HepG2 (cell line): ENCODE data around the gene UPK1B. TPM values are rescaled to one million over a fixed set of nuclear protein-coding genes. Genes with fewer than 3 reads are reported as not detected.

Experiments used
- ATAC-seq: fragments of 200-7000 bp; cut with Tn5 transposase; 3 replicates; pipeline ENCODE4 v1.9.1; 2020; ENCODE audit warnings: mild to moderate bottlenecking, moderate library complexity
- BruUV-seq: library from RNA; stranded (reverse); fragments of 400-500 nt; replicated peaks from 2 replicates; lab custom pipeline; 2021; lab: Mats Ljungman, UMichigan
- CTCF ChIA-PET: fragments of 300-600 bp; formaldehyde crosslinking; extraction: SDS; loops from one replicate; lab custom pipeline; 2021; ENCODE audit warnings: low total read pairs, inconsistent platforms, low intra/inter-chr PET ratio; lab: Yijun Ruan, JAX
- POLR2A ChIA-PET: fragments of 350-600 bp; sonication (Branson Sonifier 250); formaldehyde crosslinking; loops from one replicate; lab custom pipeline; 2020; ENCODE audit warnings: antibody characterized with exemption, inconsistent platforms; lab: Yijun Ruan, JAX
- DNase-seq: peaks from one replicate; pipeline ENCODE4 v3.0.0-alpha.2; 2015; ENCODE audit warnings: low spot score
- FAIRE-seq: peaks from 3 replicates; lab custom pipeline; 2011; peaks lifted over from hg19 to GRCh38; lab: Jason Lieb, UNC
- H2AFZ ChIP-seq: one replicate; pipeline ENCODE4 v1.6.1; 2011; ENCODE audit warnings: low read length, inconsistent platforms
- H3K27ac ChIP-seq: fragments of 300-600 bp; 3 replicates; pipeline ENCODE4 v1.8.0; 2011; ENCODE audit warnings: mixed run types, mild to moderate bottlenecking, mixed read lengths, low read length, inconsistent platforms; ENCODE audit not compliant: insufficient read depth; ENCODE audit errors: extremely low read length
- H3K27me3 ChIP-seq, 2 experiments: fragments of 200-600 bp in 1 of 2; 2 replicates in 1 of 2; 3 replicates in 1 of 2; pipeline versions ENCODE4 v1.6.0 to v1.8.0; 2011; ENCODE audit warnings: low read length in 2 of 2, mild to moderate bottlenecking in 2 of 2, moderate library complexity in 2 of 2, inconsistent platforms in 1 of 2; ENCODE audit not compliant: insufficient read depth in 2 of 2, control insufficient read depth in 1 of 2
- H3K36me3 ChIP-seq, 2 experiments: fragments of 200-600 bp in 1 of 2; replicated peaks in 1 of 2; 2 replicates in 1 of 2; 3 replicates in 1 of 2; pipeline versions ENCODE4 v1.5.1 to v1.8.0; 2011; ENCODE audit warnings: low read length in 2 of 2, inconsistent platforms in 1 of 2; ENCODE audit not compliant: insufficient read depth in 2 of 2, control insufficient read depth in 1 of 2
- H3K4me1 ChIP-seq: 2 replicates; pipeline ENCODE4 v1.5.1; 2012; ENCODE audit warnings: low read length, inconsistent platforms; ENCODE audit not compliant: insufficient read depth
- H3K4me2 ChIP-seq: 2 replicates; pipeline ENCODE4 v1.6.0; 2011; ENCODE audit warnings: low read depth, low read length, inconsistent platforms
- H3K4me3 ChIP-seq, 3 experiments: fragments of 200-600 bp in 1 of 3; sonication (generic), shearing (Covaris generic) in 1 of 3; replicated peaks in 1 of 3; 2 replicates each; pipeline ENCODE4 v1.5.1; 2011 to 2016; ENCODE audit warnings: low read length in 3 of 3, inconsistent platforms in 2 of 3, low read depth in 2 of 3, mild to moderate bottlenecking in 2 of 3, control low read depth in 1 of 3, mixed read lengths in 1 of 3; ENCODE audit not compliant: insufficient read depth in 1 of 3
- H3K79me2 ChIP-seq: one replicate; pipeline ENCODE4 v1.6.1; 2011; ENCODE audit warnings: low read length, inconsistent platforms; ENCODE audit not compliant: insufficient read depth
- H3K9ac ChIP-seq: 2 replicates; pipeline ENCODE4 v1.6.0; 2011; ENCODE audit warnings: mild to moderate bottlenecking, low read depth, low read length, inconsistent platforms; ENCODE audit not compliant: insufficient read depth
- H3K9me3 ChIP-seq: 2 replicates; pipeline ENCODE4 v1.5.1; 2012; ENCODE audit warnings: mild to moderate bottlenecking, low read length
- H4K20me1 ChIP-seq: 2 replicates; pipeline ENCODE4 v1.6.0; 2011; ENCODE audit warnings: inconsistent platforms, mild to moderate bottlenecking, low read length, moderate library complexity; ENCODE audit not compliant: insufficient read depth
- ATF7 ChIP-seq, 2 experiments: fragments of 450-650 bp in 1 of 2; sonication (generic) in 1 of 2; formaldehyde crosslinking in 1 of 2; IDR thresholded peaks; 2 replicates each; pipeline versions ENCODE4 v1.4.0 to v1.6.1; 2016 to 2020; ENCODE audit warnings: antibody characterized with exemption in 1 of 2, mild to moderate bottlenecking in 1 of 2, missing genetic modification reagents in 1 of 2
- HNRNPL ChIP-seq: fragments of 200-400 bp; formaldehyde crosslinking; IDR thresholded peaks from 2 replicates; pipeline ENCODE4 v1.6.1; 2017; ENCODE audit warnings: mild to moderate bottlenecking, low read depth, low read length
- HOXA9 ChIP-seq: sonication (generic); formaldehyde crosslinking; IDR thresholded peaks from 2 replicates; pipeline ENCODE4 v1.8.1; 2022; ENCODE audit warnings: missing genetic modification reagents, mild to moderate bottlenecking, moderate library complexity, borderline replicate concordance
- HOXD1 ChIP-seq: sonication (generic); formaldehyde crosslinking; IDR thresholded peaks from 2 replicates; pipeline ENCODE4 v1.5.0; 2020; ENCODE audit warnings: missing genetic modification reagents
- KLF11 ChIP-seq: IDR thresholded peaks from 2 replicates; pipeline ENCODE4 v1.6.1; 2016; ENCODE audit warnings: missing compliant biosample characterization
- MBD4 ChIP-seq: IDR thresholded peaks from 2 replicates; pipeline ENCODE4 v1.6.1; 2012; ENCODE audit warnings: low read length, inconsistent platforms, borderline replicate concordance
- MLXIP ChIP-seq: sonication (generic); formaldehyde crosslinking; IDR thresholded peaks from 2 replicates; pipeline ENCODE4 v1.9.0; 2021; ENCODE audit warnings: missing genetic modification reagents, borderline replicate concordance
- NKX3-1 ChIP-seq: sonication (generic); formaldehyde crosslinking; IDR thresholded peaks from 2 replicates; pipeline ENCODE4 v1.5.0; 2020; ENCODE audit warnings: missing genetic modification reagents
- PAF1 ChIP-seq: IDR thresholded peaks from 2 replicates; pipeline ENCODE4 v1.6.1; 2016; ENCODE audit warnings: missing genetic modification reagents, missing compliant biosample characterization
- PATZ1 ChIP-seq: sonication (generic); formaldehyde crosslinking; IDR thresholded peaks from 2 replicates; pipeline ENCODE4 v1.4.0; 2020; ENCODE audit warnings: missing genetic modification reagents
- POLR2A ChIP-seq, 2 experiments: IDR thresholded peaks; 2 replicates each; pipeline ENCODE4 v1.6.1; 2011; ENCODE audit warnings: low read depth in 2 of 2, low read length in 2 of 2, mild to moderate bottlenecking in 1 of 2, moderate library complexity in 1 of 2; ENCODE audit not compliant: insufficient read depth in 1 of 2
- SMAD3 ChIP-seq: sonication (generic); formaldehyde crosslinking; IDR thresholded peaks from 2 replicates; pipeline ENCODE4 v1.4.0; 2020; ENCODE audit warnings: missing genetic modification reagents
- SNAPC5 ChIP-seq: sonication (generic); formaldehyde crosslinking; IDR thresholded peaks from 2 replicates; pipeline ENCODE4 v1.8.1; 2023; ENCODE audit warnings: mild to moderate bottlenecking, missing genetic modification reagents, borderline replicate concordance
- TEF ChIP-seq: sonication (generic); formaldehyde crosslinking; IDR thresholded peaks from 2 replicates; pipeline ENCODE4 v1.5.0; 2020; ENCODE audit warnings: missing genetic modification reagents
- ZNF44 ChIP-seq: sonication (generic); formaldehyde crosslinking; IDR thresholded peaks from 2 replicates; pipeline ENCODE4 v1.5.1; 2020; ENCODE audit warnings: mild to moderate bottlenecking, missing genetic modification reagents
- ZNF468 ChIP-seq: sonication (generic); formaldehyde crosslinking; IDR thresholded peaks from 2 replicates; pipeline ENCODE4 v1.8.0; 2022; ENCODE audit warnings: mild to moderate bottlenecking, moderate library complexity, missing genetic modification reagents
- ZNF547 ChIP-seq: sonication (generic); formaldehyde crosslinking; IDR thresholded peaks from 2 replicates; pipeline ENCODE4 v1.5.1; 2020; ENCODE audit warnings: mild to moderate bottlenecking, missing genetic modification reagents
- ZNF720 ChIP-seq: sonication (generic); formaldehyde crosslinking; IDR thresholded peaks from 2 replicates; pipeline ENCODE4 v1.4.0; 2020; ENCODE audit warnings: missing genetic modification reagents
- ZNF790 ChIP-seq: sonication (generic); formaldehyde crosslinking; IDR thresholded peaks from 2 replicates; pipeline ENCODE4 v1.8.0; 2022; ENCODE audit warnings: missing genetic modification reagents, mild to moderate bottlenecking, borderline replicate concordance
- WGBS: methylation state at CpG from one replicate; pipeline ENCODE4 v1.1.6; 2017; ENCODE audit warnings: low lambda C conversion rate; 5-methylcytosine and 5-hydroxymethylcytosine counted together
- in situ Hi-C: cut with HindIII; loops from 2 replicates; pipeline ENCODE4 v1.10.0; 2017; ENCODE audit warnings: low pct_unique_long_range_greater_than_20kb; ENCODE audit not compliant: extremely low pct_ligation_motif_present
- intact Hi-C: fragments of 100-400 bp; cut with micrococcal nuclease; formaldehyde crosslinking; loops from one replicate; pipeline ENCODE4 v1.10.0; 2022; ENCODE audit not compliant: unreplicated experiment
- polyA plus RNA-seq, 8 experiments: library from polyadenylated mRNA; depleted of rRNA in 3 of 8; stranded (reverse) in 7 of 8; unstranded in 1 of 8; fragments of >200 nt; fragmentation: Illumina TruSeq in 4 of 8; extraction: Trizol in 4 of 8; gene quantifications; 2 replicates each; pipeline versions ENCODE4 v1.2.1 to v1.2.3, GENCODE V29; 2011 to 2016; ENCODE audit warnings: low read depth in 4 of 8, missing spikeins in 1 of 8, mixed read lengths in 1 of 8; ENCODE audit not compliant: insufficient read depth in 1 of 8
- total RNA-seq, 5 experiments: library from RNA; depleted of rRNA; stranded (reverse); fragments of >200 nt; fragmentation: Illumina TruSeq; extraction: Trizol; gene quantifications; 2 replicates each; pipeline ENCODE4 v1.2.3, GENCODE V29; 2016; ENCODE audit warnings: low read depth in 1 of 5

The UPK1B gene
- total and polyA plus RNA-seq, 2 of the 13 experiments (the other 11 are each of a cell fraction or from before 2014, with no cell fraction given): not detected

GRCh38 chr3:119206611-119207511 is 33.5 kb downstream of the UPK1B start (continued):
- TF ChIP-seq ZNF468 (no peak), ZNF547 (no peak), PAF1 (CRISPR knock-in tag) (no peak), HOXA9 (CRISPR knock-in tag) (no peak), POLR2A (IDR thresholded peaks at IDR 0.05; ENCODE audit: insufficient read depth in 1 of 2, low read depth in 2 of 2, low read length in 2 of 2) (no peak)

GRCh38 chr3:119207512-119207875 is 34.1 kb downstream of the UPK1B start:
- 94% methylated on average over 3 of the region's 3 CpGs for WGBS
- no peak for TF ChIP-seq HOXD1 (CRISPR knock-in tag)
- TF ChIP-seq KLF11: no peak
- TF ChIP-seq NKX3-1 (CRISPR knock-in tag): no peak
- TF ChIP-seq MLXIP (CRISPR knock-in tag): no peak
- TF ChIP-seq ATF7 (IDR thresholded peaks at IDR 0.05): no peak
- TF ChIP-seq ATF7 (CRISPR knock-in tag; IDR thresholded peaks at IDR 0.05): no peak
- no peak for TF ChIP-seq ZNF44
- no peak for TF ChIP-seq ZNF790 (CRISPR knock-in tag)
- no peak for TF ChIP-seq SMAD3 (CRISPR knock-in tag)
- TF ChIP-seq SNAPC5 (CRISPR knock-in tag): no peak
- no peak for TF ChIP-seq HNRNPL
- TF ChIP-seq ZNF720 (CRISPR knock-in tag): no peak
- no peak for TF ChIP-seq TEF (CRISPR knock-in tag)
- TF ChIP-seq PATZ1: no peak
- TF ChIP-seq MBD4: no peak

More at GRCh38 chr3:119207512-119207875, 34.1 kb downstream of the UPK1B start:
- intact Hi-C loops (no loop called here), in situ Hi-C loops (no loop called here)
- ATAC-seq: no peak
- H3K79me2 ChIP-seq: no peaks in the 10 kb centered on the region
- H3K9me3 ChIP-seq: no peaks in the 10 kb centered on the region
- H3K4me1 ChIP-seq: peaks cover 38% of the 10 kb centered on the region
- H4K20me1 ChIP-seq: no peaks in the 10 kb centered on the region
- H3K27me3 ChIP-seq: no peaks in the 10 kb centered on the region
- POLR2A ChIA-PET: no interaction called here
- H3K36me3 ChIP-seq: peaks cover 1 to 9% of the 10 kb centered on the region in 2 experiments; a peak in 4 of 5 replicates
- no TSS peak for BruUV-seq
- H2AFZ ChIP-seq: no peak overlapping the region
- no peak overlapping the region for H3K9ac ChIP-seq
- no peak for DNase-seq
- H3K27ac ChIP-seq: no peak overlapping the region
- H3K4me2 ChIP-seq: no peak overlapping the region
- FAIRE-seq: no peak
- no peak overlapping the region for H3K4me3 ChIP-seq
- CTCF ChIA-PET: no interaction called here
